Measurements from ENCODE around the gene RND1. TPM values are rescaled to one million over a fixed set of nuclear protein-coding genes. Genes with fewer than 3 reads are reported as not detected.

Gene RND1
- total RNA-seq, 2 experiments from 2014 or later = 4.8 to 5.7 TPM

- Histone ChIP-seq H3K4me1 (ENCODE audit: insufficient read depth, low read length) (peaks cover 51% of the 10 kb centered on the region), H3K4me3 (ENCODE audit: low read length) (peak overlapping the region; percentile 76), H3K9me3 (ENCODE audit: control insufficient read depth in 1 of 2, insufficient read depth in 1 of 2, low read length in 2 of 2) (no peaks in the 10 kb centered on the region), H3K36me3 (ENCODE audit: insufficient read depth, low read length) (no peaks in the 10 kb centered on the region), H3K27ac (ENCODE audit: low read depth in 1 of 2, low read length in 2 of 2) (no peak overlapping the region), H3K27me3 (ENCODE audit: control insufficient read depth in 1 of 2, insufficient read depth in 2 of 2, low read length in 2 of 2) (no peaks in the 10 kb centered on the region)
- Mint-ChIP-seq H3K36me3 (ENCODE audit: low read depth) (no peaks in the 10 kb centered on the region), H3K27me3 (no peaks in the 10 kb centered on the region), H3K4me3 (peak overlapping the region; percentile 87), H3K27ac (no peak overlapping the region), H3K9me3 (no peaks in the 10 kb centered on the region), H3K4me1 (ENCODE audit: low read depth) (peaks cover 44% of the 10 kb centered on the region)
- POLR2A ChIA-PET = interaction anchor here (1.5 to 2.7 kb wide), 4 partner anchors 11 to 315 kb away, joined by 4 to 16 read pairs (median 6); partner anchors contain the start of genes CCNT1, DDX23 and TUBA1B
- DNase-seq (no peak), ATAC-seq (ENCODE audit: poor library complexity) (no peak)
- intact Hi-C loops (cut with DNase I, micrococcal nuclease) = no loop called here
- TF ChIP-seq, protein P1, sequence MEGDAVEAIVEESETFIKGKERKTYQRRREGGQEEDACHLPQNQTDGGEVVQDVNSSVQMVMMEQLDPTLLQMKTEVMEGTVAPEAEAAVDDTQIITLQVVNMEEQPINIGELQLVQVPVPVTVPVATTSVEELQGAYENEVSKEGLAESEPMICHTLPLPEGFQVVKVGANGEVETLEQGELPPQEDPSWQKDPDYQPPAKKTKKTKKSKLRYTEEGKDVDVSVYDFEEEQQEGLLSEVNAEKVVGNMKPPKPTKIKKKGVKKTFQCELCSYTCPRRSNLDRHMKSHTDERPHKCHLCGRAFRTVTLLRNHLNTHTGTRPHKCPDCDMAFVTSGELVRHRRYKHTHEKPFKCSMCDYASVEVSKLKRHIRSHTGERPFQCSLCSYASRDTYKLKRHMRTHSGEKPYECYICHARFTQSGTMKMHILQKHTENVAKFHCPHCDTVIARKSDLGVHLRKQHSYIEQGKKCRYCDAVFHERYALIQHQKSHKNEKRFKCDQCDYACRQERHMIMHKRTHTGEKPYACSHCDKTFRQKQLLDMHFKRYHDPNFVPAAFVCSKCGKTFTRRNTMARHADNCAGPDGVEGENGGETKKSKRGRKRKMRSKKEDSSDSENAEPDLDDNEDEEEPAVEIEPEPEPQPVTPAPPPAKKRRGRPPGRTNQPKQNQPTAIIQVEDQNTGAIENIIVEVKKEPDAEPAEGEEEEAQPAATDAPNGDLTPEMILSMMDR (IDR thresholded peaks at IDR 0.05) = no peak
- CTCF ChIA-PET = interaction anchor here (0.8 kb wide), 1 partner anchor 63 kb away, joined by 3 read pairs; no protein-coding TSS in a partner anchor
These were observed 49.4 kb downstream of the RND1 start for GRCh38 chr12:48816143-48816854.

DNA sequence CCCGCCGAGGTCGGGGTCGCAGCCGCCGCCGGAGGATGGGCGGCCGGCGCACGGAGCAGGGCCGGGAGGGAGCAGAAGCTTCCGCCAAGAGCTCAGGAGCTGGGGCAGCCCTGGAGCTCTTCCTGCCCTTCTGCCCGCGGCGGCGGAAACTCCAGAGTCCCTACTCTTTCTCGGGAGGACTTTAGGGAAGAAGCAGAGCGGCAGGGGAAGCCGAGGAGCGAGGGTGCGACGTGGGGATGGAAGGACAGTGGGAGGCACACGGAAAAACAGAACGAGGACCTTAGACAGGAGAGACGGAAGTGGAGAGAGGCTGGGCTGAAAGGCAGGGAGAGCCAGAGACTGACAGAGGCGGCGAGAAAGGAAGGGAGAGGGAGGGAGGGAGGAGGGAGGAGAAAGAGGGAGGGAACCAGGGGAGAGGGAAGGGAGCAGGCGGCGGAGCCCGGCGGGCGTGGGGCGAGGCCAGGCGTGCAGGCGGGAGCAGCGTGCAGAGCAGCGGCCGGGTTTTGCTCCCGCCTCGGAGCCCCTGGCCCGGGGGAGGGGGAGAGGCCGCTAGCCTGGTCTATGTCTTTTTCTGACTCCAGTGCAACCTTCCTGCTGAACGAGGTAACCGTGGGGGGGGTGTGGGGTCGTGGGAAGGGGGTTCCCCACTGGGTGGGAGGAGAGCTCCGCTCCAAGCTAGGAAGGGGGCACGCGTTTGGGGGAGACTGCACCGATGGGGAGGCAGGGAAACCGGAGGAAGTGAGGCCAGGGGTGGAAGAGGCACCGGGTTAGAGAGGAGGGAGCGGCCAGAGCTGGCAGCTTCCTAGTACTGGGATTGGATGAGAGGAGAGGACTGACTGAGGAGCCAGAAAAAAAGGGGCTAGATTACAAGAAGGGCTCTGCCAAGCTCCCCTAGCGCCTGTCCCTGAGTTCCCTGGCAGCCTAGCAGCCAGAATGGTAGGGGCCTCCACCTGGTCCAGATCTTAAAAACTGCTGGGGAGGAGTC lies 50.3 kb downstream of the RND1 start:
- POLR2A ChIA-PET = interaction anchor here (1.0 to 2.7 kb wide), 5 partner anchors 12 to 316 kb away, joined by 4 to 16 read pairs (median 4); partner anchors contain the start of genes CCNT1, DDX23, KANSL2 and TUBA1B
- peak overlapping the region; percentile 94 for H3K4me3 Mint-ChIP-seq
- H3K36me3 Mint-ChIP-seq (ENCODE audit: low read depth) = no peaks in the 10 kb centered on the region
- Histone ChIP-seq H3K4me1 (ENCODE audit: insufficient read depth, low read length) (peaks cover 51% of the 10 kb centered on the region), H3K27ac (ENCODE audit: low read depth in 1 of 2, low read length in 2 of 2) (no peak overlapping the region), H3K9me3 (ENCODE audit: control insufficient read depth in 1 of 2, insufficient read depth in 1 of 2, low read length in 2 of 2) (no peaks in the 10 kb centered on the region), H3K27me3 (ENCODE audit: control insufficient read depth in 1 of 2, insufficient read depth in 2 of 2, low read length in 2 of 2) (no peaks in the 10 kb centered on the region), H3K4me3 (ENCODE audit: low read length) (peak overlapping the region; percentile 76), H3K36me3 (ENCODE audit: insufficient read depth, low read length) (no peaks in the 10 kb centered on the region)
- intact Hi-C loops (cut with DNase I, micrococcal nuclease) = no loop called here
- CTCF ChIA-PET = interaction anchor here (0.6 to 2.2 kb wide), 16 partner anchors 8 to 1296 kb away, joined by 3 to 11 read pairs (median 4); partner anchors contain the start of gene DDX23
- peak in 7 of 14 experiments; percentile 2 to 58 (median 22) for DNase-seq
- no peak overlapping the region for H3K27ac Mint-ChIP-seq
- peak; percentile 30 for ATAC-seq (ENCODE audit: poor library complexity)
- no peaks in the 10 kb centered on the region for H3K9me3 Mint-ChIP-seq
- H3K4me1 Mint-ChIP-seq (ENCODE audit: low read depth) = peaks cover 44% of the 10 kb centered on the region
- TF ChIP-seq, protein P1 (IDR thresholded peaks at IDR 0.05) = no peak
- no peaks in the 10 kb centered on the region for H3K27me3 Mint-ChIP-seq

All from CD4-positive, alpha-beta T cell (primary cell).